COR-L47 (cell line): ENCODE data around the gene KRT79.
"Not testable (repeated sequence)": the region's sequence is repeated elsewhere in the genome, so short reads cannot be mapped to it uniquely, and the experiment has no call there.

Experiments
- DNase-seq: peaks from one replicate; lab custom pipeline; 2025; lab: John Stamatoyannopoulos, UW

KRT79 gene

GRCh38 chr12:52833922-52834726 is at the start of gene KRT79:
Gene KRT79, minus strand, starts transcription at chr12:52834311. Its CDS starts 51 bp downstream, at chr12:52834260.
- DNase-seq, result no peak

- not testable (repeated sequence) for DNase-seq
These were observed 46.4 kb upstream of the KRT79 start for GRCh38 chr12:52880499-52880898.

DNA sequence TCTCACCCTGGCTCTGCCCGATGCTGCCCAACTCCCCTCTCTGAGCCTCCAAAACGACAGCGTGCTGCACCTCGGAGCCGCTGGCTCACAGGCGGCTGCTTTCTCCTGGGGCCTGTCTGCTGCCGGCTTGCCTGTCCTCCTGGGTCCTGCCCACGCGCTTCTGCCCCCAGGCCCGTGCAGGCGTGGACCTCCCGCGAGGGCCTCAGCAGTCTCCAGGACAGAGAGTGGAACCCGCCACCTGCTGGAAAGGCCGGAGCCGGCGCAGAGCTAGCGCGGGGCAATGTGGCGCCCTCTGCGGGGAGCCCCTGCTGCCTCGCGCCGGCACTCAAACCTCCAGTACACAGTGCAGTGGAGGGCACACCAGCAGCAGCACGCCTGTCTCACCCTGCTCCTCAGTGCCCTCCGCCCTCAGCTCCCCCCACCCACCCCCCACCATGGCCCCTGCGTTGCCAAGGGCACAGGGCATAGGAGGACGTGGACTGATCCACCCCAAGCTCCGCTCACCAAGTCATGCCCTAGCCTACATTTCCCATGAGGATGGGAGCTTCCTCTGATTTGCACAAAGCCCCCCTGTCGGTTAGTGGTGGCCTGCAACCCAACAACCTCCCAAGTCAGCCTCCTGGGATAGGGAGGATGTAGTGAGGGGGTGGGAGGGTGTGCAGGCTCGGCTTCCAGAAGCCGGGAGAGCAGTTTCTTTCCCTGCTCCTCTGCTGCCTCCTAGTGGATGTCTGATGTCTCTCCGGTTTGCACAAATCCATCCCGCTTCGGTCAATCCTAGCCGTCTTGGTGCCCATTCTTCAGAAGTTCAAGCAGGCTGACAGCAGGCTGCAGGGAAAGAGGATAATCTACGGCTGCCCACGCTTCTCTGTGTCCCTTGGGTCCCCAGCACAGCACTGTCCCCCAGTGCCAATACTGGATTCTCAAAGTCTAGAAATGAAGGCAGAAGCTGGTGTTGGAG is 45.6 kb upstream of the KRT79 start:
- DNase-seq, result peak; percentile 85

DNA sequence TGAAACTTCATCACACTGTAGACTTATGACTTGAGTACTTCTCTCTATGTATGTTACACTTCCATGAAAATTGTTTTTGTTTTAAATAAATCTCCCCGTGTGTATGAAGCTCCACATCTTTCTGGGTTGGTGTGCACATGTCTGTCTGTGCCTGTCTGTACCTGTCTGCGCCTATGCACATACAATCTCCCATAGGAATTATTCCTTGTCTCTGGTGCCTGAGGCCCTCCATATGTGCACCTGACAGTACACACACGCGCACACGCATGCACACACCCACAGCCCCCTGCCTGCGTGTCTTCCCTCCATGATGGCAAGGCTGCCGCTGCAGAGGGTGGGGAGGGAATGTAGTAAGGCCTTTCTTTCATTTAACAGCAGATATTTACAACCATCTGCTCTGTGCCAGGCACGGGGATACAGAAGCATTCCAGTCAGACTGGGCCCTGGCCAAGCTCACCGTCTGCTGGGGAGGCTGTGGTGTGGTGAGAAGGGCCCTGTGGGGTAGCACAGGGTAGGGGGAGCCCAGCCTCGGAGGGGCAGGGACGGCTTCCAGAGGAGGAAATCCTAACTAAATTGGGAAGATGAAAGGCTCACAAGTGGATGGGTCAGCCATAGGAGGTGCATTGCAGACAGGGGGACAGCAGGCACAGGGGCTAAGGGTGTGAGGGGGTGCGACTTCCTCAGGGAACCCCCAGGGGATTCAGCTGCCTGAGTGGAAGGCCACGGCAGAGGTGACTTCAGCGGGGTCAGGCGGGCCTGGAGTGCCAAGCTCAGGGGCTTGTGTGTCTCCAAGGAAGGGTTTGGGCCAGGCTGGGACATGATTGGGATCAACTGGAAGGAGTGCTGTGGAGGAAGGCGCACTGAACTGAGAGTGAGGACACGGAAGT is 44.6 kb upstream of the KRT79 start:
- no peak for DNase-seq

GRCh38 chr12:52877242-52877641 is 43.1 kb upstream of the KRT79 start:
- no peak for DNase-seq

- no peak for DNase-seq
These were observed 42.3 kb upstream of the KRT79 start for GRCh38 chr12:52876372-52876771.

DNA sequence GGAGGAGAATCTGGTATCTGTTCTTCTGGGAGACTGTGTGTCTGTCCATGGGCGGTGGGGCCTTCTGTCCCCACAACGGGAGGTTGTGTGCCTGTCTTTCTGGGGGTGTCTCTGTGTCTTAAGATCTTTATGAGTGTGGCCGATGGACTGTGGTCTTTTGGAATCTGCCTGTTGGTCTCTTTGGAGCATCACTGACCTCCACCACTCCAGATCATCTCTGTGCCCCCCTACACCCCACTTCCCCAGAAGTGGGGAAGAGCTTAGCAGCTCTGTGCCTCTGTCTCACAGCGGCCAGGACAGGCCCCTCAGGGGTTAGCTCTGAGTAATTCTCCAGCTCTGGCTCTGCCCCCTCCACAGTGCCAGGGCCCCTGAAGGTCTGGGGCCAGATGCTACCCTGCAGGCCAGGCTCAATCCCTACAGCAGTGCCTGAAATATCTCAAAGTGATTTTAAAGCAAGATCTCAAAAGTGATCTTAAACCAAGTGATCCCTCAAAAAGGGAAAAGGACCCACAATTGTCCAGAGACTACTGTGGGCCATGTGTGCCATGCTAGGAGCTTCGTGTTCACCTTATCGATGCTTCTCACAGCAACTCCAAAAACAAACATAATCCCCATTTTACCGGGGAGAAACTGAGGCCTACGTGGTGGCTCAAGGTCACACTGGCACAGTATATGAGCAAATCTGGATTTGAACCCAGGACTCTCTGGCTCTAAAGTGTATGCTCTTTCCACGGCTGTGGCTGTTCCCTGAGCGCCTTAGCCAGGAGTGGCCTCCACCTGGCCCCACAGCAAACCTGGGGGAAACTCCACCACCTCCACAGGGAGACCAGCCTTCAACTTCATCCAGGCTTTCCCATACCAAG is 40.7 kb upstream of the KRT79 start:
- DNase-seq, result no peak

- DNase-seq, result peak; percentile 82
These were observed 39.9 kb upstream of the KRT79 start for GRCh38 chr12:52873832-52874572.

GRCh38 chr12:52873513-52873831 is 39.4 kb upstream of the KRT79 start:
- no peak for DNase-seq

- peak; percentile 39 for DNase-seq
These were observed 38.7 kb upstream of the KRT79 start for GRCh38 chr12:52872644-52873389.

- no peak for DNase-seq
These were observed 37.4 kb upstream of the KRT79 start for GRCh38 chr12:52871291-52872039.

DNA sequence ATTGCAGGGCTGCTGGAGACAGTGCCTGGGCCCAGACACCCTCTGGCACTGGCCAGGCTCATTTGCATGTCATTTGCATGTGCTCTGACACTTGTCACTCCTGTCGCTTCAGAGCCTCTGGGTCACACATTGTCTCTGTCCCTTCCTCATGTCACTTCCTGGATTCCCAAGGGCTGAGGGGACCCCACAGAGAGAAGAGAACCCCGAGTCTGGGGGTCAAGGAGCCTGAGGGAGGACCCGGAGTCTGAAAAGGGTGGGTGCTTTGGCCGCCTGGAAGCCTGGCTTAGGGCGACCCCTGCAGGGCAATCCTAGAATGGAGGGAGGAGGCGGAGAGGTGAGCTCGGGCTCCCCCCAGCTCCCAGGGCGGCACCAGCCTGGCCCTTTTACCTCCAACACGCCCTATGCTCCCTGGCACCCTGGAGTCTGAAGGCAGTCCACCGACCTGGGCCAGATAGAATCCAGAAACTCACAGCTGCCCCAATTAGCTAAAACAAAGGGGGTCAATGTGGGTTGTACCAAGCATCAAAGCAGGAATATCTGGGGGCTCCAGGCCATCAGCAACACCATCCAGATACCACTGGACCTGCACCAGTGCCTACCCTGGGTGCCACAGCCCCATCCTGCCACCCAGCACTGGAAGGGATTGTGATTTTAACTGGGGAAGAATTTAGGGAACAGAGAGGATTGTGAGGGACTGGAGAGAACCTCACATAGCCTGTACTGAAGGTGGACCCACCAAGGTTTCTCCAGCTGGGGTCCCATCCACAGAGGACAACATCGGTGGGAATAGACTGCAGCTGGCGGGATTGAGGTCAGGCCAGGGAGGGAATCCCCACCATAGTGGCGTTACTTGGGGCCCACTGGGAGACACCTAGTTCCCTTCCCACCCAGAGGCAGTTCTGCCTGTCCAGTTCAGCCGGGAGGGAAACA is 36.5 kb upstream of the KRT79 start:
- peak; percentile 39 for DNase-seq

GRCh38 chr12:52867642-52868041 is 33.5 kb upstream of the KRT79 start:
- DNase-seq, result no peak

GRCh38 chr12:52867152-52867551 is 33.0 kb upstream of the KRT79 start:
- DNase-seq, result no peak

DNA sequence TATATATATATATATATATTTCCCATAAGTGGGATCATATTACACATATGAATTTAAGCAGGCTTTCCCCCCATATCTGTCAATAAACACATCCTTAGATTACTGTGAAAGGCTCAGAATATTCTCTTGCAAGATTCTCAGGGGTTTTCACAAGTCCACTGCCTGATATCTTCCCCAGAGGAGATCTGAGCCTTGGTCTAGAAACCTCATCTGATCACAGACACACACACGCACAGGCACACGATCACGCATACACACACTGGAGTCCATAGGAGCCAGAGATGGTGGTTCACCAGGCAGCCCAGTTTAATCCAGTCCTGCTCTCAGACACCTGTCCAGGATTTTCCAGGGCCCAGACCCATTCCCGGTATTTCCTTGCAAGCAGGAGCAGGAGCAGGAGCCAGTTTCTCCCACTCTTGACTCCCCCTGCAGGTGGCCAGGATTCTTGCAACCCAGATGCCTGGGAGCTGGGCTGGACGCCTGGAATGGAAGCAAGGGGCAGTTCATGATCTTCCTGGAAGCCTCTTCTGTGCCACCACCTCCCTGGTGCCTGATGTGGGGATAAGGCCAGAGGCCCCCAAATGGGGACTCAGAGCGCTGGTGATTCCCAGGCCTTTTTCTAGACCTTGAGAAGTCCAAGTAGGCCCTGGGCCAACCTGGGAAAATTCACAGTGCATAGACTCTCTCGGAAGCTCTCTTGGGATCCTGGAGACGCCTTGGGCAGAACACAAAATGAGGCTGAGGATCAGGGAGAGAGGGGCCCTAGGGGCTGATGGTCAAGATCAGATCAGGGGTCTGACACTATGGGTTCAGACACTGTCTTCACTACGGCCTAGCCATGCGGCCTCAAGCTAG is 31.2 kb upstream of the KRT79 start:
- peak; percentile 72 for DNase-seq

DNA sequence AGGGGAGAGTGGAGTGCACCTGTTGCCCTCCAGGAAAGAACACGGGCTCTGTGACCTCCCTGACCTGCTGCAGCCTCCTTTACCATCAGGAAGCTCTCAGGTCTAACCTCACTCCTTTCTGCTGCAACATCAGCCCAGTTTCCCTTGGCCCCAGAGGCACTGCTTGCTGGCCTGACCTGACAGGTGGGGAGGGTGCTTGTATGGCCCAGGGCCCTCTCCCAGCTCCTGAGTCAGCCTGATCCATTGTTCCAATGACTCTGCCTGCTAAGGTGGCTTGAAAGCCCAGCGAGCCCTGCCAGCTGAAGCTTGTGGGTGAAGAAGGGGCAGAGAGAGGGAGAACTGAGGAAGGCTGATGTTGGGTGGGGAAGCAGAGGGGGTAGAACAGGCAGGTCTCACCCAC is 27.9 kb upstream of the KRT79 start:
- DNase-seq, result no peak

DNA sequence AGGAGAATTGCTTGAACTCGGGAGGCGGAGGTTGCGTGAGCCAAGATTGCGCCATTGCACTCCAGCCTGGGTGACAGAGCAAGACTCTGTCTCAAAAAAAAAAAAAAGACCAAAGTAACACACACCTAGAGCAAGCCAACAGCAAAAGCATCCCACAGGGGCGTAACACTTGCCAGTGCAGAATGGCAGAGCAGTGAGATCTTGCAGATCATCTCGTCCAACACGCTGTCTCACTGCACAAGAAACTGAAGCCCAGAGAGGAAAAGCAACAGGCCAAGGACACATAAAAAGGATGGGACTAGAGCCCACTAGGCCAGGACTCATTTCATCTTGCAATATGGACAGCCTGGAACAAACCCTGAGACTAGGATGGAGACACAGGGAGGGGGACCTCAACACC is 27.4 kb upstream of the KRT79 start:
- no peak for DNase-seq
